HG03097 (cell line): Measurements from ENCODE around the gene KATNAL1.

Experiments
- ATAC-seq: cut with Tn5 transposase; IDR thresholded peaks from one replicate; pipeline ENCODE4 v1.9.1; 2021; ENCODE audit not compliant: unreplicated experiment, low FRiP score

Gene KATNAL1

DNA sequence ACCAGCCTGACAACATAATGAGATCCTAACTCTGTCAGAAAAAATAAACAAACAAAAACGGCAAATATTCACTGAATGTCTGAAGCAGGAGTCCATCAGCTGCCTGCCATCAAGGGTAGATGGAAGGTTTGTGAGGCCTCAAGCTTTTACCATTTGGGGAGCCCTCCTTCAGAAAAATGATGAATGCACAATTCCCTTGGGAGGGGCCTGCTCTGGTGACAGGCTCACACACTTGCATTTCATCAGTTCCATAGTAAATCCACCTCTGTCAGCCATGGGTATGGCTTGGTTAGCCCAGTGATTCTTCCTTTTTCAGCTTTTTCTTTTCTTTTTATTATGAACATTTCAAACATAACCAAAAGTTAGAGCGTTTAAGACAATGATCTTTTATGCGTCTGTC is 26.3 kb upstream of the KATNAL1 start:
- ATAC-seq = no peak

DNA sequence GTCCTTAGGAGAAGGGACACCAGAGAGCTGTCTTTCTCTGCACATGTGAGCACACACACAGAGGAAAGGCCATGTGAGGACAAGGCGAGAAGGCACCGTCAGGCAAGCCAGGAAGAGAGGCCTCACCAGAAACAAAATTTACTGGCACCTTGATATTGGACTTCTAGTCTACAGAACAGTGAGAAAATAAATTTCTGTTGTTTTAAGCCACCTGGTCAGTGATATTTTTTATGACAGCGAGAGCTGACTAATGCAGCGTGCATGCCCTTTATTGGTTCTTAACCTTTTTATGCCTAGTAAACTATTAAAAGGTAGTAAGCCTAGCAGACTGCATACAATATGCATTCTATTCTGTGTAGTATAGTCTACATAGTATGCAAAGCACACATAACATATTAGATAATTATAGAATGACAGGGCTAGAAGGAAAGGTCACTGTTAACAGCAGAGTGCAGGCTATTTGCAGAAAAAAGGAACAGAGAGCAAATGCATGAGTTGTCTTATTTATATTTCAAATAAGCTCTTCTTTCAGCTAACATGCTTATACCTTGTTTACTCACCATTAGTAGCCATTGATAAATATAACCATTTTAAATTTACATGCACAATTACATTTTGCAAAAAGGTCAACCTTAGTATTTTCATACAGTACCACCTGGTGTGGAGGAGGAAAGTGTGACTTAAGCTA is 25.2 kb upstream of the KATNAL1 start:
- no peak for ATAC-seq

DNA sequence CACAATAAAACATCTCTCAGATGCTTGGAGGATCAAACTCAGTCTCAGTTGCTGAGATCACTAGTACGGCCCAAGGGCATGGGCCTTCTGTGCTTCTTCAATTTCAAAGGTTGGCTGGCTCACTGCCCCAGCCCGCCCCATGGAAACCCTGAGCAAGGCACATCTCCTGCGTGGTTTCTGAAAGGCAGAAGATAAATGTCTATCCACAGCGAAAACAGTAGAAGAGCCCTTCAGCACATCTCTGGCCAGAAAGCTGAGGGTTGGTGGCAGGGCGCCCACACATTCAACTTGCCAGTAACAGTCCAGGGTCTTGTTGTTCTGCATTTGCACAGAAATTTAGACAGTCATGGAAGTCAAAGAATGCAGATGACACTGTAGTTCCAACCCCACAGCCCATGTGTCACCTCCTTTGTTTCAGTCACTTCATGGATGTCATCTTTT is 24.0 kb upstream of the KATNAL1 start:
- no peak for ATAC-seq

DNA sequence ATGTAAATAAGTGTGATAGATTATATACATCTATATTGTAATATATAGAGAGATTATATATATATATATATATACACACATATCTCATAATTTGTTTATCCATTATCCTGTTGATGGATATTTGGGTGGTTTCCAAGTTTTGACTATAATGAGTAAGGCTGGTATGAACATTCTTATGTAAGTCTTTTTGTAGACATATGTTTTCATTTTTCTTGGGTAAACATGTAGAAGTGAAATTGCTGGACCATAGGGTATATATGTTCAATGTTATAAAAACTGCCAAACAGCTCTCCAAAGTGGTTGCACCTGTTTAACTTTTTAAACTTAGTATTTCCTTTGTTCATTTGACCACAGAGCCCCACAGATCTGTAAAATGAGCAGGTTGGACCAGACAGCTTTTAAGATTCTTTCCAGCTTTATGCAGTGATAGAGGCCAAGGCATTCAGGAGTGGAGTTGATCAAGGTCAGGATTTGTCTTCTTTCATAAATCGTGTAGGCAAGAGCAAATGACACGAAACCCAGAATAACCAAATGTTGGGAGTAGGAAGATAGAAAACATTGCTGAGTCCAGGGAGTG is 21.7 kb upstream of the KATNAL1 start:
- no peak for ATAC-seq

- ATAC-seq = no peak
These were observed 18.3 kb upstream of the KATNAL1 start for GRCh38 chr13:30325668-30326067.

- no peak for ATAC-seq
These were observed 16.2 kb upstream of the KATNAL1 start for GRCh38 chr13:30323524-30323923.

DNA sequence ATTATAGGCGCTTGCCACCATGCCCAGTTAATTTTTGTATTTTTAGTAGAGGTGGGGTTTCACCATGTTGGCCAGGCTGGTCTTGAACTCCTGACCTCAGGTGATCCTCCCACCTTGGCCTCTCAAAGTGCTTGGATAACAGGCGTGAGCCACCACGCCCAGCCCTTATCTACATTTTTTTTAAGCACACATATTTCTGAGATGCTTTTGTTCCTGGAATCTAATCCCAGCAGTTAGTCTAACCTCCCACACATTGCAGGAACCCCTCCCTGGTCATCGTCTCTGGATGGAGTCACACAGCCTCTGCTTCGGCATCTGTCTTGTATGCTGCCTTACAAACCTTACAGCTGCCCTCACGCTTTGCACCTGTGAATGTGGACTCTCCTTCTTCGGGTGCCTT is 15.1 kb upstream of the KATNAL1 start:
- ATAC-seq = no peak

DNA sequence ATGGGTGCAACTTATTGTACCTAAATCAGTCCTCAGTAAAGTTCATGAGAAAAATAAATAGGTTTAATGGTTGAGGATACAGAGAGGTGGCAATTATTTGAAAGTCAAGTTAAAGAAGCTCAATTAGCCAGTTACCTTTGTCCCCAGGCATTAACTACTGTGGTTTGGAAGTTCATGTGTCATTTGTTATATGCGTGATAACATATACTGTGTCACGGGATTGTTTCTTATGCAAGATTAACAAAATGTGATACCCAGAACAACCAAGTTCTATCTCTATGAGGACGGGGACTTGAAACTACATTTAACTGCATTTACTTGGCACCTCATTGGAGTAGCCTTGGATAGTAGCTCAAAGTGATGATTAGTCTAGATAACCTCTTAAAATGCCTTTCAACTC is 13.9 kb upstream of the KATNAL1 start:
- no peak for ATAC-seq

DNA sequence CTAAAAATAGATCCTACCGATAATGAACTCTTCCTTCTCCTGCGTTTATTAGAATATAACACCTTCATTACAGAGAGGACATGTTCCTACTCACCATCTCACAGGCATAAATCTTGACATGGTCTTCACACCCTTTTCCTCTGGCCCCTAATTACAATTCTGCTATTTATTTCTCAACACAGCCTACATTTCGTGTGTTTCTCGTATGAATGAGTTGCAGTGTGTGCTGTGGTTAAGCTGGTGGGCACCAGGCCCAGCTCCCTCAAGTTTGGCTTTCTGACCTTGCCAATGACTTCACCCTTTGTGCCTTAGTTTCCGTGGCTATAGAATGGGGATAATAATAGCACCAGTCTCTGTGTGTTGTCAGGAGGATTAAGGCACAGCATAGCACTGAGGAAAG is 12.3 kb upstream of the KATNAL1 start:
- ATAC-seq = no peak

- no peak for ATAC-seq
These were observed 11.8 kb upstream of the KATNAL1 start for GRCh38 chr13:30319130-30319529.

DNA sequence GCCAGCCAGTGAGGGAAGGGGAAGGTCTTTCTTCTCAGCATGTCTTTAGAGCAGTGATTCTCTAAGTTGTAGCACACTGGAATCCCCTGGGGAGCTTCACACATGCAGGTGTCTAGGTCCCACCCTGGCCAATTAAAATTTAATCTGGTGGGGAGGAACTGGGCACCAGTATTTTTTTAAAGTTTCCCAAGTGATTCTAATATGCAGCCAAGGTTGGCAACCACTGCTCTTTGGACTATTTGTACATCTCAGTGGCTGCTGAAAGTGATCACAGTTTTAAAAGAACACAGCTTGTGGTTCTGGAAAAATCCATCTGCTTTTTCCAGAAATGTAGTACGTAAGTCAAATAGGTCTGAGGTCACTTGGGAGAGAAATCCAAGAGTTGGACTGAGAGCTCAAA is 10.7 kb upstream of the KATNAL1 start:
- no peak for ATAC-seq

DNA sequence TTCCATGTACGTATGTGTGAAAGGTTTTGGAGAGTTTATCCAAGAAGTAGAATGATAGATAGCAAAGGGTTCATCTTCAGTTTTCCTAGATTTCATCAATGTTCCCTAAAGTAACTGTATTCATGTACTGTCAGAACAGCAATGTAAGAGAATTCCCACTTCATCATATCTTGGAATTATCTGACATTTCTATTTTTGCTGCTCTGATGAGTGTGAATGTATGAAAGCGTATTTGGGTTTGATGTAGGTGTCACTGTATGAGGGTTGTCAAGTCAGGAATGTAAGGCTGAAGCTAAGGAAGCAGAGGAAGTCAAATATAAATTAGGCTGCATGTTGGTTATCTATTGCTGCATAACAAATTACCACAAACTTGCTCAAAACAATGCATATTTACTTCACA is 7.2 kb upstream of the KATNAL1 start:
- no peak for ATAC-seq

GRCh38 chr13:30314069-30314468 is 6.7 kb upstream of the KATNAL1 start:
- no peak for ATAC-seq

- no peak for ATAC-seq
These were observed 6.0 kb upstream of the KATNAL1 start for GRCh38 chr13:30313311-30313710.

- no peak for ATAC-seq
These were observed 5.6 kb upstream of the KATNAL1 start for GRCh38 chr13:30312904-30313303.

DNA sequence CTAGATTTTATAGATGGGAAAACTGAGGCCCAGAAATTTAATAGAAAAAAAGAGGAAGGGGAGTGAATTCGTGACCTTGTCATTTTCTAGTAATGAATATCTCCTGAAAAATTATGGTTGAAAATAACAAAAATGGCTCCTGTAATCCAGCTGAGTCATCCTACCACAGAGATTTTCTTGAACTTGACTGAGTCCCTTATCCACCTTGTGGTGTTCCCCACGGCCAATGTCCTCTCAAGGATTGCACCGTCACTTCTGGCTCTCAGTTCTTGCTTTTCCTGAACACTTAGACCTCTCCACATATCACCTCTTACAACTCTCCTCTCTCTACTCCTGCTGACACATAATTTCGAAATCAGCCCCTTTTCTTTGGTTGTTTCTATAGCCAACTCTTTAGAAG is 1.2 kb upstream of the KATNAL1 start:
- ATAC-seq = no peak

DNA sequence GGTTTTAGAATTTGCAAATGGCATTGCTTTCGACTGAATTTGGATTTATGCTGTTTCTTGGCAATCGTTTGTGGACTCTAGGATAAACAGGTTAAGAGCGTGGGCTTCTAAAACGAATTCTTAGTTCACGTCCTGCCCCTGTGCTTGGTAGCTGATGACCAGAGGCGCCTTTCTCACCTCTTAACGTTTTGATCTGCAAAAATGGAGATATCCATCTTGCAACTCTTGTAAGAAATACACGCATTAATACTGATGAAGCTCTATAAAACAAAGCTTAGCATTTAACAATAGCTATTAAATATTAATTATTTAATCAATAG is 580 bp upstream of the KATNAL1 start:
- no peak for ATAC-seq

DNA sequence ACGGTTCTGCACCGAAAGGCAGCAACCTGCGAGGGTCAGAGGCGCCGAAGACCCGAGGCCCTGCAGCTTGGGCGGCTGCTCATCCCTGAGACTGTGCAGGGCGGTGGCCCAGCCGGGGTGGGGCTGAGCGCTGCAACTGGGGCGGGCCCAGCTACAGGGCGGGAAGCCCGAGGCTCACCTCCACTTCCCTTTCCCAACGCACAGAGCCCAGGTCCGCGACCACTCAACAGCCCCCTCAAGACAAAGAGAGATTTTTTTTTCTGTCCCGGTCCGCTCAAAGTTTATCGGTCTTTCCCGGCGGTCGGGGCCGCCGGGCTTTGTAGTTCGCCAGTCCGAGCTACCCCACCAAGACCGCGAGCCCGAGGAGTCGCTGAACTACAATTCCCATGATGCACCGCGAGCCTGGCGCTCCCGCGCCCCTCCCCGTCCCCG is 573 bp downstream of the KATNAL1 start:
- peak; percentile 78 for ATAC-seq

DNA sequence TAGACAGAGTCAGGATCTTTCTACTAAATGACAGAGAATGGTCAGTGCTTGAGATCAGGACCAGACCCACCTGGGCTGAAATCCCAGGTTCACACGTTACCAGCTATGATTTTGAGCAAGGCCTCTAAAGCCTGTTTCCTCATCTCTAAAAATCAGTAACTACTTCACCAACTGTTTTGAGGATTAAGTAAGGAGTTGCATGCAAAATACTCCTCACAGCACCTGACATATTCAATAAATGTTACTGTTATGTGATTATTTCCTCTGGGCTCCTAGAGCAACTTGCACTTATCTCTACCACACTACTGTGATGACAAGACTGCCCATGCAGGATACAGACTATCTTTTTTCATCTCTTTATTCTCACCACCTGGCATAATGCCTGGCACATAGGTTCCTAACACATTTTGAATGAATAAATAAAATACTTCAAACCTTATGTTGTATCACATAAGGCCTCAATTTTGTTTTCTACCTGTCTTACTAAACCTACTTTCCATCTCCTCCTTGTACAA is 1.8 kb downstream of the KATNAL1 start:
- ATAC-seq = no peak

DNA sequence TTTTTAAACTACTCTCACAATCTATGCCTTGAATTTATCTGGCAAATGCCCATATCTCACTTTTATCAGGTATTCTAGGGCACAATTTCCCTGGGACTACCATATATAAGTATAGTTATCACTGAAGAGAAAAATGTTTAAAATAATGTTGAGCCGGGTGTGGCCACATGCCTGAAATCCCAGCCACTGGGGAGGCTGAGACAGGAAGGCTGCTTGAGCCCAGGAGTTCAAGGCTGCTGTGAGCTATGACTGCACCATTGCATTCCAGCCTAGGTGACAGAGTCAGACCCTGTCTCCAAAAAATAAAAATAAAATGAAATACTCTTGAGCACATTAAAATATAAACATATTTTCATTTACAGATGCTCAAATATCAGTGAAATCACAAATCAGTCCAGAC is 4.1 kb downstream of the KATNAL1 start:
- ATAC-seq = no peak

- ATAC-seq = no peak
These were observed 5.5 kb downstream of the KATNAL1 start for GRCh38 chr13:30301827-30302226.

DNA sequence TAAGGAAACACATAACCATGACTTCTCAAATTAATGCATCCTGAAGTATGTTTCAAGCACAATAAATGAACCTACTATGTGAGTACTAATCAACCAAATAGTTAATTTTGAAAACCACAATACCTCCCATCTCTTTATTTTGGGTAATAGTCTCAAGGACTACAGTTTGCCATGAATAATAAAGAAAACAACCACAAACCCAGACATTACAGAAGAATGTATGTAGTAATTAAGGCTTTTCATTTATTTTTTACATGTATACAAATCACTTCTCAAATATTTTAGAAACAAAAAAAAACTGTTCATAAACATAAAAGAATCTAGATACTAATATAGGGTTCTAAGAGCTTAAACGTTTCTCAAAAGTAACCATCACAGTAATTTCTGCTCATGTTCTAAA is 6.8 kb downstream of the KATNAL1 start:
- ATAC-seq = no peak

- ATAC-seq = no peak
These were observed 7.6 kb downstream of the KATNAL1 start for GRCh38 chr13:30299786-30300185.
